Measurements from ENCODE around the gene CFHR4.
"Not testable (repeated sequence)": the region's sequence is repeated elsewhere in the genome, so short reads cannot be mapped to it uniquely, and the experiment has no call there.

Gene CFHR4

DNA sequence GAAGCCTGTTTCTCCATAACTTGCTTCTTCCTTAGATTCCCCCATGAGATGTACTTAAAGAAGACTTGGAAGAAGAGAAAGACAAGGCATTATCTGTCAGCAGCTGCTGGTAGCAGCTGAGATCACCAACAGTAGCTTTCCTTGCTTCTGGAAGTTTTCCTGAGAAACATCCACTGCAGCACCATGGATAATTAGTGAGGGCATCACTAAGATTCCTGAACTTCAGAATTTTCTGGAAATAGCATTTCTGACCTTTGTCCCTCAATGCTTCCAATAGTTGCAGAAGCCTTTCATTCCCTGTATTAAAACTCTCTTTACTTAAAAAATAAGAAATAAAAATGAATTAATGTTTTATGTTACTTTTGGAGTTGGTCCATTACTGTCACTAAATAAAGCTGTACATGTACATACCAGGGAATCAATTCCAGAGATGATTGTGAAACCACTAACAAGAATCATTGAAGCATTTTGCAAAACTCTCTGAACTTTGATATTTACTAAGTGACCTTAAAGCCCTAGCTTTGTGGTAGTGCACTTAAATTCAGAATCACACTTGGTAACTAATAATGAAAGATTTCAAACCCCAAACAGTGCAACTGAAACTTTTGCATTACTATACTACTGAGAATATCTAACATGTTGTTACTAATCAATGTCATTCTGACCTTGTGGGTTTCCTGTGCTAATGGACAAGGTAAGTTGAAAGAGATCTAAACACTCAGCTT is at the start of gene CFHR4:
TSS of gene CFHR4 (plus strand) at position 538 of the 725 bp plus-strand sequence. CDS start at position 637, 99 bp downstream.
- TF ChIP-seq, protein P1, sequence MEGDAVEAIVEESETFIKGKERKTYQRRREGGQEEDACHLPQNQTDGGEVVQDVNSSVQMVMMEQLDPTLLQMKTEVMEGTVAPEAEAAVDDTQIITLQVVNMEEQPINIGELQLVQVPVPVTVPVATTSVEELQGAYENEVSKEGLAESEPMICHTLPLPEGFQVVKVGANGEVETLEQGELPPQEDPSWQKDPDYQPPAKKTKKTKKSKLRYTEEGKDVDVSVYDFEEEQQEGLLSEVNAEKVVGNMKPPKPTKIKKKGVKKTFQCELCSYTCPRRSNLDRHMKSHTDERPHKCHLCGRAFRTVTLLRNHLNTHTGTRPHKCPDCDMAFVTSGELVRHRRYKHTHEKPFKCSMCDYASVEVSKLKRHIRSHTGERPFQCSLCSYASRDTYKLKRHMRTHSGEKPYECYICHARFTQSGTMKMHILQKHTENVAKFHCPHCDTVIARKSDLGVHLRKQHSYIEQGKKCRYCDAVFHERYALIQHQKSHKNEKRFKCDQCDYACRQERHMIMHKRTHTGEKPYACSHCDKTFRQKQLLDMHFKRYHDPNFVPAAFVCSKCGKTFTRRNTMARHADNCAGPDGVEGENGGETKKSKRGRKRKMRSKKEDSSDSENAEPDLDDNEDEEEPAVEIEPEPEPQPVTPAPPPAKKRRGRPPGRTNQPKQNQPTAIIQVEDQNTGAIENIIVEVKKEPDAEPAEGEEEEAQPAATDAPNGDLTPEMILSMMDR (conservative IDR thresholded peaks at IDR 0.05; ENCODE audit: low read length), result no peak
- DNase-seq (ENCODE audit: low read depth), result no peak

DNA sequence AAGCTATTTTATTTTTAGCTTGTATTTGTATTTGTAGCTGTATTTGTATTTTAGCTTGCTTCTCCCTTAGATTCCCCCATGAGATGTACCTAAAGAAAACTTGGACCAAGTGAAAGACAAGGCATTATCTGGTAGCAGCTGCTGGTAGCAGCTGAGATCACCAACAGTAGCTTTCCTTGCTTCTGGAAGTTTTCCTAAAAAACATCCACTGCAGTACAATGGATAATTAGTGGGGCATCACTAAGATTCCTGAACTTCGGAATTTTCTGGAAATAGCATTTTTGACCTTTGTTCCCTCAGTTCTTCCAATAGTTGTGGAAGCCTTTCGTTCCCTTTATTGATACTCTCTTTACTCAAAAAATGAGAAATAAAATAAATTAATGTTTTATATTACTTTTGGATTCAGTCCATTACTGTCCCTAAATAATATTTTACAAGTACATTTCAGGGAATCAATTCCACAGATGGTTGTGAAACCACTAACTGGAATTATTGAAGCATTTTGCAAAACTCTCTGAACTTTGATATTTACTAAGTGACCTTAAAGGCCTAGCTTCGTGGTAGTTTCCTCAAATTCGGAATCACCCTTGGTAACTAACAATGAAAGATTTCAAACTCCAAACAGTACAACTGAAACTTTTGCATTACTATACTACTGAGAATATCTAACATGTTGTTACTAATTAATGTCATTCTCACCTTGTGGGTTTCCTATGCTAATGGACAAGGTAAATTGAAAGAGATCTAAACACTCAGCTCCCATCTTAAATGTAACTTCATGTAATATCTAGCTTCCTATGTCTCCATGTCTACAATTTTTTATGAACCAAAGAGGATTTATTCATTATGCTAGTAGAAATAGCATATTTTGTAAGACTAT is 38.0 kb upstream of the CFHR4 start:
- H3K4me3 ChIP-seq (ENCODE audit: low read length); DNase-seq (ENCODE audit: low read depth): not testable (repeated sequence)

More for the DNA sequence above, at the start of gene CFHR4:
- H3K4me3 ChIP-seq (ENCODE audit: low read length), result no peak within 1 kb of the TSS

DNA sequence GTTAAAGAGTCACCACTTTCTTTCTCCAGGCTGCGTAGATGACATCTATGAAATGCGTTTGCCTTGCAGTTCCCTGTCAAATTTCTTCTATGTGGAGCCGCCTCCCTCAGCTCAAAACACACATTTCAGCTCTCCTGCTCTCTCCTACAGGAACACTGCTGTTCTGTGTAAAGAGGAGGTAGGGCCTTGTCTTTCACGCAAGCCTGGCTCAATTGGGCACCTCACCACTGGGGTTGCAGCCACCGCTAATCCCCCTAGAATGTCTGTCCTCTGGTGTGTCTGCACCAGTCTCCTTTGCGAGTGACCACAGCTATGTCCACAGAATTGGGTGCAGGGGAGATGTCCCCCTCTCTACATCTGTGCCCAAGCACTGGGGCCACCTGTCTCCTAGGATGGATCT is 31.8 kb upstream of the CFHR4 start:
- DNase-seq (ENCODE audit: low read depth), result no peak
- no peak overlapping the region for H3K4me3 ChIP-seq (ENCODE audit: low read length)
- TF ChIP-seq, protein P1 (conservative IDR thresholded peaks at IDR 0.05; ENCODE audit: low read length), result no peak

DNA sequence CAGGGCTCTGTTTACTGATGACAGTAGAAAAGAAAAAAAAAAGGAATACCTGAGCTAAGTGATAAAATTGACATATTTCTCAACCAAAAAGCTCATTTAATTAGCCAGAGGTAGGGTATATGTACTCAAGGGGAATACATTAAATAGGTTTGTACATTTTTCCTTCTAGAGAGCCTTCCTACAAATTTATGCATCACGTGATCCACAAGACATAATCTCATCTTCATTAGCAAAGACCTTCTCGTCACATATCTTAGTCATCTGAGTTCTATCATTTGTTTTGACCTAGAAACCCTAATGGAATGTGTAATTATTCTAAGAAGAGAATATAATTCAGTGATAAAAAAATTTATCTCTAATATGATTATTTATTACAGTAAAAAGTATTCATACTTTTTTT is 30.7 kb upstream of the CFHR4 start:
- TF ChIP-seq, protein P1 (conservative IDR thresholded peaks at IDR 0.05; ENCODE audit: low read length), result no peak
- DNase-seq (ENCODE audit: low read depth), result no peak
- no peak overlapping the region for H3K4me3 ChIP-seq (ENCODE audit: low read length)

DNA sequence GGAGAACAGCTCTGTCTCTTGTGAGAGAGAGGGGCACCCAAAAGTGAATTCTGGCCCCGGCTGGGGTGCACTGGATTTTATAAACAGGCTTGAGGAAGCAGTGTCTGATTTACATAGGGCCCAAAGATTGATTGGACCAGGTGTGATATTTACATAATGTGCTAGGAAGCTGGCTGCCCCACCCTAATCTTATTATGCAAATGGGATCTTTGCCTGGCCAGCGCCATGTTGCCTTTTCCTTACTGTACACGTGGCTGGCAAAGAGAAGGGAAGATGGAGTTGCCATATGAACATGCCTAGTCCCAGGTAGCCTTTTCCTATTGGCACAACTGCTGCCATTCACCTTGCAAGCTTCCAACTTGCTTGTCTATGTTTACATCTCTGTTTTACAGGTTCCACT is 29.0 kb upstream of the CFHR4 start:
- H3K4me3 ChIP-seq (ENCODE audit: low read length), result no peak overlapping the region
- DNase-seq (ENCODE audit: low read depth), result no peak
- TF ChIP-seq, protein P1 (conservative IDR thresholded peaks at IDR 0.05; ENCODE audit: low read length), result no peak

DNA sequence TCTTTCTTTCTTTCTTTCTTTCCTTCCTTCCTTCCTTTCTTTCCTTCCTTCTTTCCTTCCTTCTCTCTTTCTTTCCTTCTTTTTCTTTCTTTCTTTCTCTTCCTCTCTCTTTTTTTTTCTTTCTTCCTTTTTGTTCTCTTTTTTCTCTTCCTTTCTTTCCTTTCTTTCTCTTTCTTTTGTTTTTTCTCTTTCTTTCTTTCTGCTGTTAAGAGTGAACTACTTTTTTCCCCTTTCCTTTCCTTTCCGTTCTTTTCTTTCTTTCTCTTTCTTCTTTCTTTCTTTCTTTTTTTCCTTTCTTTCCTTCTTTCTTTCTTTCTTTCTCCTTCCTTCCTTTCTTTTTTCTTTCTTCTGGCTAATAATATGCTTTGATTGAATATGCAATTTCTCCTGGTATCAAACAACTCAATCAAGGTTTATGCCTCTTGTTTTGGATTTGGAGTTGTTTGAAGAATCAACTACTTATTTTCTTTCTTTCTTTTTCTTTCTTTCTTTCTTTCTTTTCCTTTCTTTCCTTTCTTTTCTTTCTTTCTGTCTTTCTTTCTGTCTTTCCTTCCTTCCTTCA is 27.4 kb upstream of the CFHR4 start:
- TF ChIP-seq, protein P1 (conservative IDR thresholded peaks at IDR 0.05; ENCODE audit: low read length), result no peak
- H3K4me3 ChIP-seq (ENCODE audit: low read length), result no peak overlapping the region
- DNase-seq (ENCODE audit: low read depth), result no peak

DNA sequence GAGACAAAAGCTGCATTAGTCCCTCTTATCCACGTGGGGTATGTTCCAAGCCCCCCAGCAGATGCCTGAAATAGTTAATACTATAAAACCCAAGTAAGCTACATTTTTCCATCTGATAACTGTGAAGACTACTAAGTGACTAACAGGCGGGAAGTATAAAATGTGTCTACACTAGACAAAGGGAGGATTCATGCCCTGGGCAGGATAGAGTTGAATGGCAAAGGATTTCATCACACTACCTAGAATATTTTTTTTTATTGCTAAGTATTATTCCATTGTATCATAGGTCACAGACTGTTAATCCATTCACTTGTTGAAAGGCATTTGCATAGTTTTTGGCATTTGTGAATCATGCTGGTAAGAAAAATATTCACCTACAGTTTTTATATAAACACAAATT is 26.4 kb upstream of the CFHR4 start:
- H3K4me3 ChIP-seq (ENCODE audit: low read length), result no peak overlapping the region
- TF ChIP-seq, protein P1 (conservative IDR thresholded peaks at IDR 0.05; ENCODE audit: low read length), result no peak
- DNase-seq (ENCODE audit: low read depth), result no peak
